ENCODE data around the gene RRP8. TPM values are rescaled to one million over a fixed set of nuclear protein-coding genes. Genes with fewer than 3 reads are reported as not detected.
A peak's percentile ranks its signal among the peaks of the same experiment; 100 is the strongest.

Gene RRP8
- total RNA-seq, 1 experiment from 2014 or later: 16.0 TPM

GRCh38 chr11:6566704-6567370 lies 36.6 kb downstream of the RRP8 start:
- Mint-ChIP-seq H3K9me3 (no peaks in the 10 kb centered on the region; a peak in 2 of 5 replicates), H3K27me3 (ENCODE audit: low read depth) (no peaks in the 10 kb centered on the region), H3K4me1 (peaks cover 31 to 36% of the 10 kb centered on the region in 2 experiments), H3K36me3 (ENCODE audit: insufficient read depth in 1 of 3, low read depth in 3 of 3) (no peaks in the 10 kb centered on the region; a peak in 2 of 7 replicates), H3K4me3 (no peak overlapping the region; a peak in 1 of 5 replicates), H3K27ac (peak overlapping the region in 1 of 3 experiments; percentile 49; a peak in 2 of 7 replicates)
- Histone ChIP-seq H3K18ac (ENCODE audit: insufficient read length, low read depth, low read length) (no peak overlapping the region), H3K4me1 (ENCODE audit: insufficient read depth, low read length) (peaks cover 6% of the 10 kb centered on the region; the same call in 1 of the 2 replicates), H3K23me2 (ENCODE audit: insufficient read length, low read depth, low read length, poor library complexity, severe bottlenecking) (no peaks in the 10 kb centered on the region), H3K9ac (ENCODE audit: extremely low read depth, insufficient read length, low read length) (no peak overlapping the region), H4K91ac (ENCODE audit: insufficient read length, low read depth, low read length) (no peak overlapping the region), H4K8ac (replicated peaks; ENCODE audit: insufficient read length, low read depth, low read length) (no peak overlapping the region), H4K5ac (ENCODE audit: insufficient read length, low read depth, low read length) (no peak overlapping the region), H3K79me2 (ENCODE audit: insufficient read depth, low read length) (no peaks in the 10 kb centered on the region), H3K27me3 (ENCODE audit: insufficient read depth, low read length) (no peaks in the 10 kb centered on the region), H3K79me1 (ENCODE audit: insufficient read depth, low read depth, low read length, poor library complexity, severe bottlenecking) (no peaks in the 10 kb centered on the region), H3K4ac (ENCODE audit: low read depth, low read length) (no peak overlapping the region), H3K27ac (ENCODE audit: insufficient read length, low read depth, low read length) (no peak overlapping the region), H2BK20ac (ENCODE audit: low read depth, low read length, poor library complexity, severe bottlenecking) (no peak overlapping the region), H3K56ac (ENCODE audit: insufficient read length, low read depth, low read length) (no peak overlapping the region), H4K20me1 (ENCODE audit: control insufficient read depth, insufficient read depth, insufficient read length) (no peaks in the 10 kb centered on the region), H2BK15ac (ENCODE audit: low read depth, low read length) (no peak overlapping the region), H3K23ac (ENCODE audit: insufficient read length, low read depth, low read length) (no peak overlapping the region), H3T11ph (ENCODE audit: low read length) (no peak overlapping the region), H2AK5ac (ENCODE audit: insufficient read length, low read length) (no peak overlapping the region), H3K14ac (ENCODE audit: insufficient read depth, low read length) (no peak overlapping the region; the same call in 1 of the 2 replicates), H2AFZ (ENCODE audit: low read length) (no peak overlapping the region), H3K9me3 (ENCODE audit: control insufficient read depth, low read depth, low read length) (no peaks in the 10 kb centered on the region), H2BK12ac (ENCODE audit: insufficient read length, low read depth, low read length) (no peak overlapping the region), H2BK5ac (ENCODE audit: insufficient read length, low read length) (no peak overlapping the region), H2BK120ac (ENCODE audit: low read depth, low read length, poor library complexity, severe bottlenecking) (no peak overlapping the region), H3K4me2 (ENCODE audit: insufficient read depth, insufficient read length, low read length) (no peak overlapping the region)
- WGBS (ENCODE audit: extremely low coverage, insufficient read length, low lambda C conversion rate): no CpG with 5 or more reads among the region's 13 CpGs
- no peak for TF ChIP-seq CTCF (conservative IDR thresholded peaks at IDR 0.05)
- no peak for DNase-seq
